Activated naive CD4-positive, alpha-beta T cell treated with anti-CD3 and anti-CD28 coated beads, Interleukin-2, amount 50 U/mL, for 24 hours (primary cell): Measurements from ENCODE around the gene CDC42EP4.
A peak's percentile ranks its signal among the peaks of the same experiment; 100 is the strongest.
"Not testable (repeated sequence)": the region's sequence is repeated elsewhere in the genome, so short reads cannot be mapped to it uniquely, and the experiment has no call there.

Experiments
- H3K27ac Mint-ChIP-seq: one replicate; pipeline ENCODE4 v1.8.0; 2021; ENCODE audit warnings: mild to moderate bottlenecking, mixed read lengths
- H3K27me3 Mint-ChIP-seq: one replicate; pipeline ENCODE4 v1.8.0; 2021; ENCODE audit warnings: mixed read lengths
- H3K36me3 Mint-ChIP-seq: one replicate; pipeline ENCODE4 v1.8.0; 2021; ENCODE audit warnings: mixed read lengths
- H3K4me1 Mint-ChIP-seq: one replicate; pipeline ENCODE4 v1.8.0; 2021; ENCODE audit warnings: mixed read lengths
- H3K4me3 Mint-ChIP-seq: one replicate; pipeline ENCODE4 v1.8.0; 2021; ENCODE audit warnings: mild to moderate bottlenecking, mixed read lengths
- H3K9me3 Mint-ChIP-seq: one replicate; pipeline ENCODE4 v1.8.0; 2021; ENCODE audit warnings: mixed read lengths

CDC42EP4 gene

DNA sequence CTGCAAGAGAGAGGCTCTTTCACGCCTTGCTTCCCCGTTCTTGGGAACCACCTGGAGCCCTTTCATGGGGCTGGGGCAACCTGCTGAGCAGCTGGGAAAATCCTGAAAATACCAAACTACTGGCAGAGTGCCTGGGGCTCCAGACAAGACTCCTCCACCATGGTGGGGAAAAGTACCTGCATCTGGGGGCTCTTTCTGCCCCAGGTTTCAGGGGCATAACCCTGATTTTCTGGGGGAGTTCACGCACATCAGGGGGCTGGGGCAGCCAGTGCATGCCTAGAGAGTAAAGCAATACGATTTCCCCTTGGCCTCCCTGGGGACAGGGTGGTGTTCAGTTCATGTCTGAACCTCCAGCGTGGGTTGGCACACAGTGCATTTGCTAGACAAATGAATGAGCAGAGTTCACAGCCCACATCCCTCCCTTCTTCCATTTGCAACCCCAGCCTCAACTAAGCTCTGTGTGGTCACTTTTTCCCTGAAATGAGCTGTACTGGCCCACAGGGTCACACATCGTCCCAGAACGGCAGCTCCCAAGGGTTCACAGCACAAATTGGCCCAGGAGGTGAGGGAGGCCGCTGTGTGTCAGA, 5.2 kb upstream of the CDC42EP4 start:
- H3K27ac Mint-ChIP-seq, result no peak overlapping the region
- no peaks in the 10 kb centered on the region for H3K4me1 Mint-ChIP-seq
- no peaks in the 10 kb centered on the region for H3K36me3 Mint-ChIP-seq
- H3K4me3 Mint-ChIP-seq, result no peak overlapping the region
- H3K9me3 Mint-ChIP-seq, result no peaks in the 10 kb centered on the region
- no peaks in the 10 kb centered on the region for H3K27me3 Mint-ChIP-seq

GRCh38 chr17:73315471-73315870, 3.7 kb upstream of the CDC42EP4 start:
- H3K4me3 Mint-ChIP-seq, result no peak overlapping the region
- no peaks in the 10 kb centered on the region for H3K36me3 Mint-ChIP-seq
- H3K27me3 Mint-ChIP-seq, result no peaks in the 10 kb centered on the region
- no peaks in the 10 kb centered on the region for H3K4me1 Mint-ChIP-seq
- H3K9me3 Mint-ChIP-seq, result no peaks in the 10 kb centered on the region
- H3K27ac Mint-ChIP-seq, result no peak overlapping the region

DNA sequence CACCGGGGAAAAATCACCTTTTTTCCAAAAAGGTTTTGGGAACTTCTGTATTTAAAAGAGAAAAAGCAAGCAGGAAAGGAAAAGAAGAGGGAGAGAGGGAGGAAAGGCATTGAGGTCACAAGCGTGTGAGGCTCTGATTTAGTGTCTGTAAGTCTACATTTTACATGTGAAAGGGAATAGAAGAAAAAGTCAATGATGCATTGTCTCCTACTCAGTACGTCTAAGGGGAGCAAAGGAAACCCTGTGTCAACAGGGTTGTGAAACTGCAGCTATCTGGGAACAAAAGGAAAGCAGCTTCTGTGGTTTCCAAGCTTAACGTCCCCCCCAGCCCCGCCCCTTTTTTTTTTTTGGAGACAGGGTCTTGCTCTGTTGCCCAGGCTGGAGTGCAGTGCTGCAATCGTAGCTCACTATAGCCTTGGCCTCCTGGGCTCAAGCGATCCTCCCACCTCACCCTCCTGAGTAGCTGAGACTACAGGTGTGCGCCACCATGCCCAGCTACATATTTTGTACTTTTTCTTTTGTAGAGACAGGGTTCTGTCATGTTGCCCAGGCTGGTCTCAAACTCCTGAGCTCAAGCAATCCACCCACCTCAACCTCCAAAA, 1.8 kb upstream of the CDC42EP4 start:
- H3K4me1 Mint-ChIP-seq, result peaks cover 12% of the 10 kb centered on the region
- H3K36me3 Mint-ChIP-seq, result no peaks in the 10 kb centered on the region
- H3K9me3 Mint-ChIP-seq, result no peaks in the 10 kb centered on the region
- peak overlapping the region; percentile 13 for H3K4me3 Mint-ChIP-seq
- H3K27me3 Mint-ChIP-seq, result no peaks in the 10 kb centered on the region
- no peak overlapping the region for H3K27ac Mint-ChIP-seq

DNA sequence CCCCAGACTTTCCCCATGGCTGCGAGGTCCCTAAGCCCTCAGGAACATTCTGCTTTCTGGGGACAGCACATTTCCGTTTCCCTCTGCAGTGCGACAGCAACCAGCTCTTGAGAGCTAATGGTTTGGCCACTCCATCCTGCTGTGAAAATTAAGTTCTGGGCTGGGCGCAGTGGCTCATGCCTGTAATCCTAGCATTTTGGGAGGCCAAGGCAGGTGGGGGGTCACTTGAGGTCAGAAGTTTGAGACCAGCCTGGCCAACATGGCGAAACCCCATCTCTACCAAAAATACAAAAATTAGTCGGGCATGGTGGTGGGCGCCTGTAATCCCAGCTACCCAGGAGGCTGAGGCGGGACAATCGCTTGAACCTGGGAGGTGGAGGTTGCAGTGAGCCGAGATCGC, 1.1 kb upstream of the CDC42EP4 start:
- not testable (repeated sequence) for H3K36me3 Mint-ChIP-seq, H3K27me3 Mint-ChIP-seq, H3K27ac Mint-ChIP-seq, H3K9me3 Mint-ChIP-seq
- Mint-ChIP-seq H3K4me1 (peaks cover 12% of the 10 kb centered on the region), H3K4me3 (peak overlapping the region; percentile 19)

GRCh38 chr17:73311428-73311780, 397 bp downstream of the CDC42EP4 start:
- H3K27me3 Mint-ChIP-seq, result no peaks in the 10 kb centered on the region
- H3K4me3 Mint-ChIP-seq, result peak overlapping the region; percentile 88
- no peak overlapping the region for H3K27ac Mint-ChIP-seq
- peaks cover 12% of the 10 kb centered on the region for H3K4me1 Mint-ChIP-seq
- H3K9me3 Mint-ChIP-seq, result no peaks in the 10 kb centered on the region
- H3K36me3 Mint-ChIP-seq, result no peaks in the 10 kb centered on the region

DNA sequence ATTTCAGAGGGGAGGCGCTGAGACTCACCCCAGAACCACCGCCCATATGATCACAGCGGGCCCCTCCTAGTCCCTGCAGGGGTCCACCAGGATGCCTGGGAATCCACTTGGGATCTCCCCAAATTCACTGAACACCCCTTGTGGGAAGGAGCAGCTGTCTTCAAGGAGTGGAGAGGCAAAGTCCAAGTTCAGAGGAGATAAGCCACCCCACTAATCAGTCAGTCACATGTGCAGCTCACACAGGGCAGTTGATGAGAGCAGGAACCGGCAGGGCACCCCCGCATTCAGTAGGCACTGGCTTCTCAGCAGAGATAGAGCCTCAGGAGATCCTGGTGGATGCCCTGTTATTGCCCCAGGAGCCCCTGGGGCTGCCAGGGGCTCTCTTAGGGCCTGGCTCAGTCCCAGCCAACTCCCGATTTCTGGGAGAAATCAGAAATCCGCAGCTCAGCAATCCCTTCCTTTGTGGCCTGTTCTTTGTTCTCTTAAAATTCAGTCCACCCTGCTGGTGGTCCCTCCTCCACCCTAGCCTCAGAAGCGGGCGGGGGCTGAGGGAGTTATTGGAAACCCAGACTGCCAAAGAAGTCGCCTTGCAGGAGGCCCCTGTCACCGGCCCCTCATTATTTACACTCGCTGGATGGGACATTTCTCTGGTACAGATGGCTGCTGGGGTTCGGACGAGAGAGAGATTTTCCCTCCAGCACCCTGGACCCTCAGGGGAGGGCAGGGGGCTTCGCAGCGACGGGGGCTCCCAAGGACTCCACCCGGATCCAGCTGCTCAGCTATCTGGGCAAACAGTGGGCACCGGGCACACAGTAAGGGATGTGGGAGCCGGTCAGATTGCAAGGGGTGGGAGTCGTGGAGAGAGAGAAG, 1.8 kb downstream of the CDC42EP4 start:
- peak overlapping the region; percentile 84 for H3K4me3 Mint-ChIP-seq
- no peaks in the 10 kb centered on the region for H3K9me3 Mint-ChIP-seq
- no peaks in the 10 kb centered on the region for H3K27me3 Mint-ChIP-seq
- H3K36me3 Mint-ChIP-seq, result no peaks in the 10 kb centered on the region
- peaks cover 12% of the 10 kb centered on the region for H3K4me1 Mint-ChIP-seq
- peak overlapping the region; percentile 5 for H3K27ac Mint-ChIP-seq

DNA sequence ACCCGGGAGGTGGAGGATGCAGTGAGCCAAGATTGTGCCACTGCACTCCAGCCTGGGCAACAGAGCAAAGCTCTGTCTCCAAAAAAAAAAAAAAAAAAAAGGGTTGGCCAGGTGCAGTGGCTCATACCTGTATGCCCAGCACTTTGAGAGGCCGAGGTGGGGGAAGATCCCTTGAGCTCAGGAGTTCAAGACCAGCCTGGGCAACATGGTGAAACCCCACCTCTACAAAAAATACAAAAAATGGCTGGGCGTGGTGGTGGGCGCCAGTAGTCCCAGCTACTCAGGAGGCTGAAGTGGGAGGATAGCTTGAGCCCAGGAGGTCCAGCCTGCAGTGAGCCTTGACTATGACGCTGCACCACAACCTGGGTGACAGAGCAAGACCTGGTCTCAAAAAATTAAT, 2.8 kb downstream of the CDC42EP4 start:
- H3K9me3 Mint-ChIP-seq, H3K27me3 Mint-ChIP-seq, H3K36me3 Mint-ChIP-seq, H3K27ac Mint-ChIP-seq, H3K4me3 Mint-ChIP-seq: not testable (repeated sequence)
- H3K4me1 Mint-ChIP-seq, result peaks cover 12% of the 10 kb centered on the region

DNA sequence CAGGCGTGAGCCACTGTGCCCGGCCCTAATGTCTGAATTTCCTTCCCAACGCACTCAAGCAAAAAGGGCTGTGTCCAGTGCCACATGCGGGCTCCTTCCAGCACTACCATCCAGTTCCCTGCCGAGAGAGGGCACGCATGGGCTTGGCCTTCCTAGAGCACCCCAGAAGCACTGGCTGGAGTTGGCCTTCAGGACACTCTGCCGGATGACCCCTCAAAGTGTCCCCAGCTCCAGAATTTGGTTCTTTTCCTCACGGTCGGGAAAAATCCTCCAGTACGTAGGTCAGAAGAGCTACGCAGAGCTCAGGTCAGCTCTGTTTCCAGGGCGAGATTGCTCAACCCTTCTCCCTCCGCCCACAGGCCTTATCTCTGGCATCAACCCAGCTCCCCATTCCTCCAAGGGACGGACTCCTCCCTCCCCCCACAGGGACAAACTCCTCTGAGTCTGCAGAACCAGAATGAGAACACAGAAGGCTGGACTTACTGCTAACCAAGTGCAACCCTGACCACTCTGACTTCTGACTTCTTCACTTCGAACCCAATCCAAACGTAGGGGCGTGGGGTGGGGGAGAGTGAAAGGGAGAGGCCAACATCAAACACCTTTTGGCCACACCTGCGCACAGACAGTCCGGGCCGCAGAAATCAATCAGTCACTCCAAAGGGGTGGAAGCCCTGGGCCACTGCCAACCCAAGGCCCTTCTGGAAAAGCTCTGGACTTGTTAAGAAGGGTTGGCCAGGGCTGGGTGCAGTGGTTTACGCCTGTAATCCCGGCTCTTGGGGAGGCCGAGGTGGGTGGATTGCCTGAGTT, 3.6 kb downstream of the CDC42EP4 start:
- Mint-ChIP-seq H3K4me1 (peaks cover 12% of the 10 kb centered on the region), H3K4me3 (no peak overlapping the region), H3K27ac (no peak overlapping the region)

GRCh38 chr17:73307130-73307529, 4.7 kb downstream of the CDC42EP4 start:
- Mint-ChIP-seq H3K9me3 (no peaks in the 10 kb centered on the region), H3K4me1 (peaks cover 12% of the 10 kb centered on the region), H3K27me3 (peaks cover 3% of the 10 kb centered on the region), H3K36me3 (no peaks in the 10 kb centered on the region), H3K27ac (no peak overlapping the region), H3K4me3 (no peak overlapping the region)

More for the DNA sequence above, 3.6 kb downstream of the CDC42EP4 start:
- Mint-ChIP-seq H3K27me3 (peaks cover 3% of the 10 kb centered on the region), H3K36me3 (no peaks in the 10 kb centered on the region), H3K9me3 (no peaks in the 10 kb centered on the region)

DNA sequence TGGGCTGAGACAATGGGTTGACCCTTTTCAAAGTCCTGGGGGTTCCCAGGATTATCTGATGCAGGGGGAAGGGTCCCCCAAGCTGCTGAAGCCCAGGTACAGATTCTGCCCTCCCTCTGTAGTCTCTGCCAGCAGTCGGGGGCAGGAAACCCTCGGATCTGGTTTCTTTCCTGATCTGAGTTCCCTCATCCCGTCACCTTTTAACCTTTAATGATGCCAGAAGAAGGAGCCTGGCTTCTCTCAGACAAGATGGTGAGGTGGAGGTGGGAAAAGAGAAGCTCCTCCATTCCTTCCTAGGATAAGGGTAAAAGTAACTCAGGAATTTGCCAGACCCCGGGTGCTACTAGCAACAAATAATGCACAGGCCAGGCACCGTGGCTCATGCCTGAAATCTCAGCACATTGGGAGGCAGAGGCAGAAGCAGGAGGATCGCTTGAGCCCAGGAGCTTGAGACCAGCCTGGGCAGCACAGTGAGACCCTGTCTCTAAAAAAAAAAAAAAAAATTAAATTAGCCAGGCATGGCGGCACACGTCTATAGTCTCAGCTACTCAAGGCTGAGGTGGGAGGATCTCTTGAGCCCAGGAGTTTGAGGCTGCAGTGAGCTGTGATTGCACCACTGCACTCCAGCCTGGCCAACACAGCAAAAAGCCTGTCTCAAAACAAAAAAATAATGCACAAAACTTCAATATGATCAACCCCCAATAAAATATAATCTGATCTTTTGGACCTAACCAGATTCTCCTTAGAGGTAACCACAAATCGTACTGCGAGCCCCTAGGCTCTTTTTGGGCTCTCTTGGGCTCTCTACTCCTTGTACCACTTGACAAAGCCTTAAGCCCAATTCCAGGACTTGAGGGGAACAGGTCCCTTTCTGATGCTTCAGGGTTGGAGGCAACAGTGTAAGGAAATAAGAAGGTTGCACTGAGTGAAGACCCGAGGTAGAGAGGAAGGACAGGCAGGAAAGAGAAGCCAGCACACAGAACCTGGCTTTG, 5.7 kb downstream of the CDC42EP4 start:
- peaks cover 3% of the 10 kb centered on the region for H3K27me3 Mint-ChIP-seq

GRCh38 chr17:73304971-73305812, 6.6 kb downstream of the CDC42EP4 start:
- Mint-ChIP-seq H3K4me1 (peaks cover 9% of the 10 kb centered on the region), H3K9me3 (no peaks in the 10 kb centered on the region), H3K27me3 (peaks cover 3% of the 10 kb centered on the region), H3K27ac (no peak overlapping the region), H3K36me3 (no peaks in the 10 kb centered on the region), H3K4me3 (no peak overlapping the region)

More for the DNA sequence above, 5.7 kb downstream of the CDC42EP4 start:
- H3K9me3 Mint-ChIP-seq, result no peaks in the 10 kb centered on the region
- H3K4me1 Mint-ChIP-seq, result peaks cover 12% of the 10 kb centered on the region
- H3K4me3 Mint-ChIP-seq, result no peak overlapping the region
- H3K36me3 Mint-ChIP-seq, result no peaks in the 10 kb centered on the region
- H3K27ac Mint-ChIP-seq, result no peak overlapping the region

- no peaks in the 10 kb centered on the region for H3K9me3 Mint-ChIP-seq
- no peak overlapping the region for H3K4me3 Mint-ChIP-seq
- peaks cover 3% of the 10 kb centered on the region for H3K4me1 Mint-ChIP-seq
- no peaks in the 10 kb centered on the region for H3K36me3 Mint-ChIP-seq
- H3K27ac Mint-ChIP-seq, result no peak overlapping the region
- peaks cover 3% of the 10 kb centered on the region for H3K27me3 Mint-ChIP-seq
These were observed 7.4 kb downstream of the CDC42EP4 start for GRCh38 chr17:73304438-73304837.

GRCh38 chr17:73302189-73302588, 9.6 kb downstream of the CDC42EP4 start:
- Mint-ChIP-seq H3K27me3 (peaks cover 3% of the 10 kb centered on the region), H3K4me3 (no peak overlapping the region), H3K27ac (no peak overlapping the region), H3K36me3 (no peaks in the 10 kb centered on the region), H3K4me1 (no peaks in the 10 kb centered on the region), H3K9me3 (no peaks in the 10 kb centered on the region)

DNA sequence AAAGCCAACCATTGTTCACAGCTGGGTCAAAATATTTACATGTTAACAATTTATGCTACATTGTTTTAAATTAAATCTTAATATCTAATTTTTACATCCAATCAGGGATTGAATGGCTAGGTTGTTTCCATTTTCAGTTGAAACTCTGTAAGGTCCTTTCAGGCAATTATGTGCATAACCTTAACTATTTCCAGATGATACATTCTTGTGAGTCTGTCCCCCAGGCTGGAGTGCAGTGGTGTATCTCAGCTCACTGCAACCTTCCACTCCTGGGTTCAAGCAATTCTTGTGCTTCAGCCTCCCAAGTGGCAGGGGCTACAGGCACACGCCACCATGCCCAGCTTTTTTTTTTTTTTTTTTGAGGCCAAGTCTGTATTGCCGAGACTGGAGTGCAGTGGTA, 10.4 kb downstream of the CDC42EP4 start:
- peaks cover 3% of the 10 kb centered on the region for H3K27me3 Mint-ChIP-seq
- H3K4me3 Mint-ChIP-seq, result no peak overlapping the region
- H3K4me1 Mint-ChIP-seq, result no peaks in the 10 kb centered on the region
- H3K36me3 Mint-ChIP-seq, result no peaks in the 10 kb centered on the region
- no peak overlapping the region for H3K27ac Mint-ChIP-seq
- no peaks in the 10 kb centered on the region for H3K9me3 Mint-ChIP-seq
